Suprapubic skin (tissue), 4 donors: ENCODE data around the gene TMTC2.

Experiments used
- EP300 ChIP-seq: sonication (generic); formaldehyde crosslinking; IDR thresholded peaks from one replicate; pipeline ENCODE4 v1.6.1; 2017; ENCODE audit warnings: antibody characterized with exemption
- POLR2A ChIP-seq, 2 donors: fragments of 450-650 bp; IDR thresholded peaks; one replicate each; pipeline ENCODE4 v1.6.1; 2017; ENCODE audit warnings: antibody characterized with exemption in 2 of 2, mild to moderate bottlenecking in 2 of 2, moderate library complexity in 2 of 2
- POLR2AphosphoS5 ChIP-seq, 3 donors: sonication (generic); formaldehyde crosslinking; IDR thresholded peaks; one replicate each; pipeline ENCODE4 v1.6.1; 2017; ENCODE audit warnings: antibody characterized with exemption in 3 of 3
- TF ChIP-seq, protein P1 (sequence below), 2 donors: fragments of 200-600 bp in 1 of 2; fragments of 450-650 bp in 1 of 2; sonication (generic) in 1 of 2; IDR thresholded peaks; one replicate each; pipeline ENCODE4 v1.5.1; 2016 to 2019; ENCODE audit warnings: antibody characterized with exemption in 2 of 2, mild to moderate bottlenecking in 1 of 2, moderate library complexity in 1 of 2

DNA sequence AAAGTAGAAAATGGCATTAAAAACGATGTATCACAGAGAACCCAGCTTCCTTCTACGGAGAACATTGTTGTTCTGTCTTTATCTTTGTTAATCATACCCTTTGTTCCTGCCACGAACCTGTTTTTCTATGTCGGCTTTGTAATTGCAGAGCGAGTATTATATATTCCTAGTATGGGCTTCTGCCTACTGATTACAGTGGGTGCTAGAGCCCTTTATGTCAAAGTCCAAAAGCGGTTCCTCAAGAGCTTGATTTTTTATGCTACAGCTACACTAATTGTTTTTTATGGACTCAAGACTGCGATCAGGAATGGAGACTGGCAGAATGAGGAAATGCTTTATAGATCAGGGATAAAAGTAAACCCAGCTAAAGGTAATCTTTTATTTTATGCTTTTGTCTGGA, 209.6 kb downstream of the TMTC2 start:
- TF ChIP-seq, protein P1, sequence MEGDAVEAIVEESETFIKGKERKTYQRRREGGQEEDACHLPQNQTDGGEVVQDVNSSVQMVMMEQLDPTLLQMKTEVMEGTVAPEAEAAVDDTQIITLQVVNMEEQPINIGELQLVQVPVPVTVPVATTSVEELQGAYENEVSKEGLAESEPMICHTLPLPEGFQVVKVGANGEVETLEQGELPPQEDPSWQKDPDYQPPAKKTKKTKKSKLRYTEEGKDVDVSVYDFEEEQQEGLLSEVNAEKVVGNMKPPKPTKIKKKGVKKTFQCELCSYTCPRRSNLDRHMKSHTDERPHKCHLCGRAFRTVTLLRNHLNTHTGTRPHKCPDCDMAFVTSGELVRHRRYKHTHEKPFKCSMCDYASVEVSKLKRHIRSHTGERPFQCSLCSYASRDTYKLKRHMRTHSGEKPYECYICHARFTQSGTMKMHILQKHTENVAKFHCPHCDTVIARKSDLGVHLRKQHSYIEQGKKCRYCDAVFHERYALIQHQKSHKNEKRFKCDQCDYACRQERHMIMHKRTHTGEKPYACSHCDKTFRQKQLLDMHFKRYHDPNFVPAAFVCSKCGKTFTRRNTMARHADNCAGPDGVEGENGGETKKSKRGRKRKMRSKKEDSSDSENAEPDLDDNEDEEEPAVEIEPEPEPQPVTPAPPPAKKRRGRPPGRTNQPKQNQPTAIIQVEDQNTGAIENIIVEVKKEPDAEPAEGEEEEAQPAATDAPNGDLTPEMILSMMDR (IDR thresholded peaks at IDR 0.05): no peak
- TF ChIP-seq POLR2AphosphoS5 (IDR thresholded peaks at IDR 0.05): no peak
- TF ChIP-seq POLR2A (IDR thresholded peaks at IDR 0.05): no peak
- no peak for TF ChIP-seq EP300
